ENCODE results near the gene GLP2R.
"Not testable (repeated sequence)": the region's sequence is repeated elsewhere in the genome, so short reads cannot be mapped to it uniquely, and the experiment has no call there.

Gene GLP2R

GRCh38 chr17:9900784-9901183 lies 75.1 kb downstream of the GLP2R start:
- no peak for DNase-seq

- no peak for DNase-seq
These were observed 76.4 kb downstream of the GLP2R start for GRCh38 chr17:9902120-9902519.

- DNase-seq, result no peak
These were observed 78.8 kb downstream of the GLP2R start for GRCh38 chr17:9904277-9905077.

GRCh38 chr17:9905078-9905415 lies 79.3 kb downstream of the GLP2R start, which contains the start of gene RCVRN:
RCVRN (minus strand) TSS chr17:9905271; CDS start chr17:9905180, 91 bp downstream.
- no peak for DNase-seq

GRCh38 chr17:9905902-9906301 lies 80.2 kb downstream of the GLP2R start:
- DNase-seq, result no peak

GRCh38 chr17:9906616-9907015 lies 80.9 kb downstream of the GLP2R start:
- no peak for DNase-seq

GRCh38 chr17:9907131-9907530 lies 81.4 kb downstream of the GLP2R start:
- DNase-seq, result no peak

GRCh38 chr17:9907883-9908648 lies 82.3 kb downstream of the GLP2R start:
- no peak for DNase-seq

- DNase-seq, result no peak
These were observed 82.9 kb downstream of the GLP2R start for GRCh38 chr17:9908649-9909042.

- no peak for DNase-seq
These were observed 85.4 kb downstream of the GLP2R start for GRCh38 chr17:9911089-9911488.

GRCh38 chr17:9912121-9913099 lies 86.7 kb downstream of the GLP2R start:
- no peak for DNase-seq

- no peak for DNase-seq
These were observed 87.8 kb downstream of the GLP2R start for GRCh38 chr17:9913476-9913875.

GRCh38 chr17:9916108-9916507 lies 90.4 kb downstream of the GLP2R start:
- DNase-seq, result no peak

- no peak for DNase-seq
These were observed 91.4 kb downstream of the GLP2R start for GRCh38 chr17:9917131-9917530.

- no peak for DNase-seq
These were observed 92.1 kb downstream of the GLP2R start for GRCh38 chr17:9917801-9918200.

GRCh38 chr17:9918352-9918751 lies 92.6 kb downstream of the GLP2R start:
- DNase-seq, result no peak

- no peak for DNase-seq
These were observed 93.2 kb downstream of the GLP2R start for GRCh38 chr17:9918804-9919352.

GRCh38 chr17:9921216-9921615 lies 95.5 kb downstream of the GLP2R start:
- not testable (repeated sequence) for DNase-seq

- no peak for DNase-seq
These were observed 96.5 kb downstream of the GLP2R start for GRCh38 chr17:9922012-9922848.

GRCh38 chr17:9924735-9925191 lies 99.0 kb downstream of the GLP2R start:
- DNase-seq, result peak; percentile 61

GRCh38 chr17:9925457-9925856 lies 99.7 kb downstream of the GLP2R start:
- DNase-seq, result no peak

Data from NCI-H2171 (cell line).